Stimulated activated naive CD8-positive, alpha-beta T cell treated with anti-CD3 and anti-CD28 coated beads, Interleukin-15, amount 100 ng/mL, for 72 hours (primary cell): ENCODE measurements around the gene TEF.
"Not testable (repeated sequence)": the region's sequence is repeated elsewhere in the genome, so short reads cannot be mapped to it uniquely, and the experiment has no call there.

Experiments used
- ATAC-seq: fragments of 150-1000 bp; cut with Tn5 transposase; 2 replicates; pipeline ENCODE4 v1.10.0; 2021; ENCODE audit warnings: mild to moderate bottlenecking, moderate library complexity
- DNase-seq, 2 donors: peaks; one replicate each; pipeline ENCODE4 v3.0.0; 2021 to 2022
- H3K27ac Mint-ChIP-seq, 2 donors: one replicate each; pipeline ENCODE4 v1.8.0; 2022; ENCODE audit warnings: mild to moderate bottlenecking in 2 of 2, mixed read lengths in 2 of 2, moderate library complexity in 2 of 2
- H3K27me3 Mint-ChIP-seq: one replicate; pipeline ENCODE4 v1.8.0; 2022; ENCODE audit warnings: mixed read lengths
- H3K4me1 Mint-ChIP-seq: one replicate; pipeline ENCODE4 v1.8.0; 2022; ENCODE audit warnings: mild to moderate bottlenecking, mixed read lengths
- H3K4me3 Mint-ChIP-seq, 2 donors: one replicate each; pipeline ENCODE4 v1.8.0; 2022; ENCODE audit warnings: mild to moderate bottlenecking in 2 of 2, mixed read lengths in 2 of 2, moderate library complexity in 1 of 2
- H3K9me3 Mint-ChIP-seq, 2 donors: one replicate each; pipeline ENCODE4 v1.8.0; 2022; ENCODE audit warnings: mixed read lengths in 2 of 2

The TEF gene

GRCh38 chr22:41417622-41418390 is 36.1 kb downstream of the TEF start:
- no peak for ATAC-seq
- no peaks in the 10 kb centered on the region for H3K9me3 Mint-ChIP-seq

GRCh38 chr22:41418717-41419116 is 37.0 kb downstream of the TEF start:
- Mint-ChIP-seq H3K9me3 (no peaks in the 10 kb centered on the region), H3K27ac (no peak overlapping the region), H3K4me3 (no peak overlapping the region), H3K27me3 (no peaks in the 10 kb centered on the region), H3K4me1 (peaks cover 23% of the 10 kb centered on the region)
- no peak for DNase-seq
- no peak for ATAC-seq

More at GRCh38 chr22:41417622-41418390, 36.1 kb downstream of the TEF start:
- Mint-ChIP-seq H3K27me3 (no peaks in the 10 kb centered on the region), H3K27ac (no peak overlapping the region), H3K4me1 (peaks cover 23% of the 10 kb centered on the region), H3K4me3 (no peak overlapping the region)
- no peak for DNase-seq

GRCh38 chr22:41425660-41426365 is 44.1 kb downstream of the TEF start:
- no peaks in the 10 kb centered on the region for H3K27me3 Mint-ChIP-seq
- peak; percentile 97 for ATAC-seq
- H3K27ac Mint-ChIP-seq = peak overlapping the region in 1 of 2 donors; percentile 24
- DNase-seq = peak; percentile 33 to 75
- H3K4me3 Mint-ChIP-seq = peak overlapping the region in 1 of 2 donors; percentile 40
- H3K4me1 Mint-ChIP-seq = peaks cover 20% of the 10 kb centered on the region
- no peaks in the 10 kb centered on the region for H3K9me3 Mint-ChIP-seq

GRCh38 chr22:41429232-41429950 is 47.6 kb downstream of the TEF start:
- Mint-ChIP-seq H3K27ac (no peak overlapping the region), H3K4me1 (peaks cover 30% of the 10 kb centered on the region), H3K4me3 (no peak overlapping the region), H3K27me3 (no peaks in the 10 kb centered on the region), H3K9me3 (no peaks in the 10 kb centered on the region)
- no peak for DNase-seq
- ATAC-seq = no peak

- H3K27ac Mint-ChIP-seq = no peak overlapping the region
- peaks cover 28% of the 10 kb centered on the region for H3K4me1 Mint-ChIP-seq
- H3K9me3 Mint-ChIP-seq = no peaks in the 10 kb centered on the region
- no peak for ATAC-seq
- H3K4me3 Mint-ChIP-seq = no peak overlapping the region
- H3K27me3 Mint-ChIP-seq = no peaks in the 10 kb centered on the region
- DNase-seq = no peak
Observed at GRCh38 chr22:41429951-41430332, 48.2 kb downstream of the TEF start.

GRCh38 chr22:41431656-41432055 is 49.9 kb downstream of the TEF start:
- Mint-ChIP-seq H3K9me3 (no peaks in the 10 kb centered on the region), H3K27ac (peak overlapping the region in 1 of 2 donors; percentile 44), H3K4me3 (no peak overlapping the region), H3K27me3 (no peaks in the 10 kb centered on the region), H3K4me1 (peaks cover 26% of the 10 kb centered on the region)
- no peak for DNase-seq
- no peak for ATAC-seq

- H3K27me3 Mint-ChIP-seq, ATAC-seq, H3K9me3 Mint-ChIP-seq, DNase-seq, H3K4me3 Mint-ChIP-seq: not testable (repeated sequence)
- H3K4me1 Mint-ChIP-seq = peaks cover 28% of the 10 kb centered on the region
- H3K27ac Mint-ChIP-seq = peak overlapping the region in 1 of 2 donors; percentile 89
Observed at GRCh38 chr22:41433480-41433879, 51.7 kb downstream of the TEF start.

- H3K4me1 Mint-ChIP-seq = peaks cover 33% of the 10 kb centered on the region
- H3K27ac Mint-ChIP-seq = peak overlapping the region; percentile 27 to 69
Observed at GRCh38 chr22:41434361-41435003, 52.7 kb downstream of the TEF start.

GRCh38 chr22:41435560-41435959 is 53.8 kb downstream of the TEF start:
- H3K27ac Mint-ChIP-seq = peak overlapping the region in 1 of 2 donors; percentile 79
- H3K4me3 Mint-ChIP-seq = no peak overlapping the region
- ATAC-seq (no peak), DNase-seq (no peak)
- no peaks in the 10 kb centered on the region for H3K9me3 Mint-ChIP-seq
- peaks cover 33% of the 10 kb centered on the region for H3K4me1 Mint-ChIP-seq
- H3K27me3 Mint-ChIP-seq = no peaks in the 10 kb centered on the region

More at GRCh38 chr22:41434361-41435003, 52.7 kb downstream of the TEF start:
- H3K27me3 Mint-ChIP-seq, DNase-seq, H3K4me3 Mint-ChIP-seq, ATAC-seq, H3K9me3 Mint-ChIP-seq: not testable (repeated sequence)

- ATAC-seq = no peak
- Mint-ChIP-seq H3K27me3 (no peaks in the 10 kb centered on the region), H3K9me3 (no peaks in the 10 kb centered on the region), H3K27ac (peak overlapping the region in 1 of 2 donors; percentile 91), H3K4me1 (peaks cover 27% of the 10 kb centered on the region), H3K4me3 (peak overlapping the region in 1 of 2 donors; percentile 27)
- no peak for DNase-seq
Observed at GRCh38 chr22:41436322-41437113, 54.8 kb downstream of the TEF start.

GRCh38 chr22:41437198-41437597 is 55.5 kb downstream of the TEF start:
- DNase-seq = no peak
- H3K27me3 Mint-ChIP-seq = no peaks in the 10 kb centered on the region
- H3K4me1 Mint-ChIP-seq = peaks cover 26% of the 10 kb centered on the region
- peak overlapping the region; percentile 65 to 91 for H3K27ac Mint-ChIP-seq
- no peak overlapping the region for H3K4me3 Mint-ChIP-seq
- H3K9me3 Mint-ChIP-seq = no peaks in the 10 kb centered on the region
- ATAC-seq = no peak

GRCh38 chr22:41440511-41440910 is 58.8 kb downstream of the TEF start:
- ATAC-seq, H3K4me3 Mint-ChIP-seq, H3K27me3 Mint-ChIP-seq, DNase-seq, H3K27ac Mint-ChIP-seq, H3K9me3 Mint-ChIP-seq: not testable (repeated sequence)
- H3K4me1 Mint-ChIP-seq = peaks cover 34% of the 10 kb centered on the region

GRCh38 chr22:41442240-41442792 is 60.6 kb downstream of the TEF start:
- no peak for DNase-seq
- H3K4me1 Mint-ChIP-seq = peaks cover 21% of the 10 kb centered on the region
- no peak overlapping the region for H3K27ac Mint-ChIP-seq
- no peaks in the 10 kb centered on the region for H3K9me3 Mint-ChIP-seq
- H3K27me3 Mint-ChIP-seq = no peaks in the 10 kb centered on the region
- no peak for ATAC-seq
- peak overlapping the region in 1 of 2 donors; percentile 98 for H3K4me3 Mint-ChIP-seq

- DNase-seq = peak; percentile 86 to 93
- peak overlapping the region; percentile 99 for H3K27ac Mint-ChIP-seq
- peak; percentile 67 for ATAC-seq
- H3K9me3 Mint-ChIP-seq = no peaks in the 10 kb centered on the region
- H3K4me3 Mint-ChIP-seq = peak overlapping the region; percentile 98 to 99
- H3K4me1 Mint-ChIP-seq = peaks cover 25% of the 10 kb centered on the region
- no peaks in the 10 kb centered on the region for H3K27me3 Mint-ChIP-seq
Observed at GRCh38 chr22:41444360-41445128, 62.8 kb downstream of the TEF start.
